A673 (cell line): ENCODE results near the gene OPRL1. TPM values are rescaled to one million over a fixed set of nuclear protein-coding genes. Genes with fewer than 3 reads are reported as not detected.

ENCODE experiments used
- BruUV-seq: library from RNA; stranded (reverse); fragments of 400-500 nt; replicated peaks from 2 replicates; lab custom pipeline; 2021; lab: Mats Ljungman, UMichigan
- CTCF ChIA-PET: fragments of 300-600 bp; sonication (Branson Sonifier 250); formaldehyde crosslinking; loops from one replicate; lab custom pipeline; 2022; ENCODE audit warnings: antibody characterized with exemption; lab: Charles Lee
- POLR2A ChIA-PET: fragments of 300-600 bp; sonication (Branson Sonifier 250); formaldehyde crosslinking; loops from one replicate; lab custom pipeline; 2022; ENCODE audit warnings: antibody characterized with exemption; ENCODE audit not compliant: low non-redundant PET; lab: Charles Lee
- DNase-seq: peaks from one replicate; pipeline ENCODE4 v3.0.0-alpha.2; 2015; ENCODE audit warnings: low spot score
- H3K27ac ChIP-seq: fragments of 200-600 bp; sonication (generic); 2 replicates; pipeline ENCODE4 v1.5.1; 2016; ENCODE audit warnings: mixed run types, low read depth, mild to moderate bottlenecking, mixed read lengths, antibody characterized with exemption, low read length; ENCODE audit not compliant: poor library complexity, severe bottlenecking
- H3K27me3 ChIP-seq: fragments of 200-600 bp; sonication (generic); replicated peaks from 2 replicates; pipeline ENCODE4 v1.6.1; 2017; ENCODE audit warnings: mixed run types, low read depth, mild to moderate bottlenecking, mixed read lengths, antibody characterized with exemption, low read length; ENCODE audit not compliant: insufficient read depth, poor library complexity
- H3K36me3 ChIP-seq: fragments of 200-600 bp; sonication (generic); 2 replicates; pipeline ENCODE4 v1.6.1; 2016; ENCODE audit warnings: mixed run types, mild to moderate bottlenecking, mixed read lengths, antibody characterized with exemption, low read length; ENCODE audit not compliant: insufficient read depth, poor library complexity, severe bottlenecking
- H3K4me1 ChIP-seq: fragments of 200-600 bp; sonication (generic); 2 replicates; pipeline ENCODE4 v1.6.1; 2017; ENCODE audit warnings: mixed run types, mild to moderate bottlenecking, mixed read lengths, antibody characterized with exemption, low read length; ENCODE audit not compliant: insufficient read depth, poor library complexity, severe bottlenecking
- H3K4me3 ChIP-seq: fragments of 200-600 bp; sonication (generic); 2 replicates; pipeline ENCODE4 v1.5.1; 2016; ENCODE audit warnings: low read depth, mixed run types, mild to moderate bottlenecking, mixed read lengths, low read length; ENCODE audit not compliant: poor library complexity, severe bottlenecking
- H3K9me3 ChIP-seq: fragments of 200-600 bp; sonication (generic); 2 replicates; pipeline ENCODE4 v1.6.1; 2016; ENCODE audit warnings: mixed run types, low read depth, mild to moderate bottlenecking, mixed read lengths, antibody characterized with exemption, low read length; ENCODE audit not compliant: poor library complexity, severe bottlenecking
- CTCF ChIP-seq: fragments of 300-800, 200-600 bp; sonication (generic); conservative IDR thresholded peaks from 2 replicates; pipeline ENCODE4 v1.5.1; 2017; ENCODE audit warnings: low read depth, mild to moderate bottlenecking, antibody characterized with exemption, low read length, moderate library complexity, mixed read lengths
- EZH2 ChIP-seq: fragments of 200-600 bp; sonication (generic); IDR thresholded peaks from 2 replicates; pipeline ENCODE4 v1.6.1; 2017; ENCODE audit warnings: borderline replicate concordance, low read depth, mild to moderate bottlenecking, mixed read lengths, antibody characterized with exemption, low read length; ENCODE audit not compliant: poor library complexity, severe bottlenecking
- intact Hi-C: fragments of 100-400 bp; cut with micrococcal nuclease; formaldehyde crosslinking; loops from one replicate; pipeline ENCODE4 v1.10.0; 2022; ENCODE audit not compliant: unreplicated experiment
- total RNA-seq: library from RNA; stranded (reverse); gene quantifications from 2 replicates; pipeline ENCODE4 v1.2.3, GENCODE V29; 2021

OPRL1 gene
- total RNA-seq, 1 experiment from 2014 or later = 0.32 TPM

DNA sequence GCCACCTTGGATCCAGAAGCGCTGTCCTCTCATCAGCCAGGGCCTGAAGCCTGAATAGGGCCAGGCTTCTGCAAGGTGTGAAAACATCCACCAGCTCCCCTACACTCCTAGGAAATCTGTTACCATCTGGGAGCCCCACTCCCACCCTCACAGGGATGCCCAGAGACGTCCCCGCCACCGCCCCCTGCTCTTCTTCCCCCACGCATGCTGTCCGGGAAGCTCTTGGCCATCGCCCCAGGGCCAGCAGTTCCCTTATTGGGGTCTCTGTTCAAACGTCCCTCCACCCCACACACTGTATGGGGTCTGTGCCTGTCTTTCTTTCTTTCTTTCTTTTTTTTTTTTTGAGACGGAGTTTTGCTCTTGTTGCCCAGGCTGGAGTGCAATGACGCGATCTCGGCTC lies 4.3 kb upstream of the OPRL1 start:
- intact Hi-C loops = no loop called here
- H3K27ac ChIP-seq = no peak overlapping the region
- no TSS peak for BruUV-seq
- no peaks in the 10 kb centered on the region for H3K27me3 ChIP-seq
- ChIA-PET POLR2A (interaction anchor here (0.6 kb wide), 1 partner anchor 140 kb away, joined by 3 read pairs; no protein-coding TSS in a partner anchor), CTCF (no interaction called here)
- H3K4me3 ChIP-seq = no peak overlapping the region
- peaks cover 6% of the 10 kb centered on the region for H3K36me3 ChIP-seq
- peaks cover 12% of the 10 kb centered on the region for H3K4me1 ChIP-seq
- DNase-seq = no peak
- no peaks in the 10 kb centered on the region for H3K9me3 ChIP-seq
- TF ChIP-seq CTCF (no peak), EZH2 (no peak)

GRCh38 chr20:64076061-64076997 lies 3.6 kb upstream of the OPRL1 start:
- TF ChIP-seq CTCF (no peak), EZH2 (no peak)
- Histone ChIP-seq H3K27ac (no peak overlapping the region), H3K9me3 (no peaks in the 10 kb centered on the region), H3K4me1 (peaks cover 12% of the 10 kb centered on the region), H3K4me3 (no peak overlapping the region), H3K27me3 (no peaks in the 10 kb centered on the region), H3K36me3 (peaks cover 6% of the 10 kb centered on the region)
- ChIA-PET CTCF (no interaction called here), POLR2A (interaction anchor here (0.6 kb wide), 1 partner anchor 141 kb away, joined by 3 read pairs; no protein-coding TSS in a partner anchor)
- DNase-seq = no peak
- intact Hi-C loops = no loop called here
- BruUV-seq = no TSS peak

DNA sequence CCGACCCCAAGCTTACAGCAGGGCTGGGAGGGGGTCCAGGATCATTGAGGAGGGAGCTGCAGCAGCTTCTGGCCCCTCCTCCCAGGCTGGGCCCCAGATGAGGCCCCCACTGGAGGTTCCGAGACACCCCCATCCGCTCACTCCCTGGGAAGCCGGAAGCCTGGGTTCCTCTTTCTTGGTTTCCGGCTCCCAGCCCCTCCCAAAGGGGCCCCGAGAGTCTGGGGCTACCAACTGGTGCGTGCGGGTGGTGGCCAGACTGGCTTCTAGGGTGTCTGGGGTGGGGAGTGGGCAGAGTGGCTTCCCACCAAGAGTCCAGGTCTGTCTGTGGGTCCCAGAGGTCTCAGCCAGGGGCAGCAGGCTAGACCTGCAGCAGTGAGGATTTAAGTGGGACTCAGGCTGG lies 2.8 kb upstream of the OPRL1 start:
- no peak overlapping the region for H3K27ac ChIP-seq
- BruUV-seq = no TSS peak
- no peak overlapping the region for H3K4me3 ChIP-seq
- no peak for TF ChIP-seq EZH2
- no peak for TF ChIP-seq CTCF
- intact Hi-C loops = no loop called here
- POLR2A ChIA-PET = no interaction called here
- H3K9me3 ChIP-seq = no peaks in the 10 kb centered on the region
- CTCF ChIA-PET = no interaction called here
- no peaks in the 10 kb centered on the region for H3K27me3 ChIP-seq
- H3K4me1 ChIP-seq = peaks cover 13% of the 10 kb centered on the region
- DNase-seq = no peak
- peaks cover 6% of the 10 kb centered on the region for H3K36me3 ChIP-seq
